Ovary (tissue), 3 donors: ENCODE measurements around the gene OTOS.

ENCODE experiments used
- CTCF ChIP-seq, 3 donors: fragments of 450-650 bp in 2 of 3; fragments of 200-600 bp in 1 of 3; IDR thresholded peaks; one replicate each; pipeline versions ENCODE4 v1.5.1 to v1.8.0; 2016 to 2022; ENCODE audit warnings: antibody characterized with exemption in 3 of 3, mild to moderate bottlenecking in 1 of 3
- EP300 ChIP-seq: sonication (generic); formaldehyde crosslinking; IDR thresholded peaks from one replicate; pipeline ENCODE4 v1.6.1; 2017; ENCODE audit warnings: antibody characterized with exemption
- POLR2A ChIP-seq: fragments of 450-650 bp; IDR thresholded peaks from one replicate; pipeline ENCODE4 v1.6.1; 2017; ENCODE audit warnings: antibody characterized with exemption, mild to moderate bottlenecking, moderate library complexity
- donor health status: DM: no; HTN: no; CAD: no.

GRCh38 chr2:240089306-240089705 is 51.2 kb downstream of the OTOS start:
- TF ChIP-seq CTCF (IDR thresholded peaks at IDR 0.05), result no peak
- no peak for TF ChIP-seq POLR2A
- TF ChIP-seq EP300, result no peak
